Heart left ventricle (tissue), 16 donors: ENCODE results near the gene PATE1. TPM values are rescaled to one million over a fixed set of nuclear protein-coding genes. Genes with fewer than 3 reads are reported as not detected.

Experiments
- ATAC-seq, 4 donors: fragments of 200-7000 bp; cut with Tn5 transposase; one replicate each; pipeline ENCODE4 v1.9.1; 2020 to 2022; ENCODE audit warnings: moderate library complexity in 4 of 4, mild to moderate bottlenecking in 3 of 4, moderate number of reproducible peaks in 1 of 4
- DNase-seq, 5 donors: peaks; one replicate each; pipeline ENCODE4 v3.0.0-alpha.2; 2020
- H3K27ac ChIP-seq, 12 donors: fragments of 200-600 bp; sonication (generic) in 4 of 12; one replicate each; pipeline versions ENCODE4 v1.5.0 to v1.8.0; 2016 to 2022; ENCODE audit warnings: mild to moderate bottlenecking in 2 of 12
- H3K27me3 ChIP-seq, 9 donors: fragments of 200-600 bp; sonication (generic) in 2 of 9; one replicate each; pipeline versions ENCODE4 v1.5.1 to v1.8.0; 2016 to 2022; ENCODE audit warnings: mild to moderate bottlenecking in 3 of 9
- H3K36me3 ChIP-seq, 9 donors: fragments of 200-600 bp; sonication (generic) in 2 of 9; one replicate each; pipeline versions ENCODE4 v1.5.0 to v1.8.0; 2018 to 2022; ENCODE audit warnings: mild to moderate bottlenecking in 2 of 9
- H3K4me1 ChIP-seq, 12 donors: fragments of 200-600 bp; sonication (generic) in 4 of 12; one replicate each; pipeline versions ENCODE4 v1.5.0 to v1.8.0; 2016 to 2022; ENCODE audit warnings: mild to moderate bottlenecking in 3 of 12
- H3K4me3 ChIP-seq, 12 donors: fragments of 200-600 bp; sonication (generic) in 4 of 12; one replicate each; pipeline versions ENCODE4 v1.5.0 to v1.8.0; 2017 to 2022; ENCODE audit warnings: mild to moderate bottlenecking in 9 of 12, moderate library complexity in 4 of 12
- H3K9me3 ChIP-seq, 12 donors: fragments of 200-600 bp; sonication (generic) in 4 of 12; one replicate each; pipeline versions ENCODE4 v1.5.0 to v1.8.0; 2016 to 2022; ENCODE audit warnings: mild to moderate bottlenecking in 1 of 12
- POLR2A ChIP-seq, 2 donors: fragments of 450-650 bp; IDR thresholded peaks; one replicate each; pipeline ENCODE4 v1.6.1; 2017; ENCODE audit warnings: antibody characterized with exemption in 2 of 2, mild to moderate bottlenecking in 2 of 2, moderate library complexity in 2 of 2
- WGBS, 4 donors: extraction: QIAGEN DNeasy Blood & Tissue Kit in 2 of 4; methylation state at CpG; one replicate each; pipeline versions ENCODE4 v1.1.5 to v1.1.7; 2013 to 2018; 5-methylcytosine and 5-hydroxymethylcytosine counted together
- intact Hi-C, 10 donors: fragments of 100-400 bp; cut with DNase I; formaldehyde crosslinking; loops; one replicate each; pipeline versions ENCODE4 v1.11.1 to v1.14.2; 2022
- polyA plus RNA-seq, 2 donors: library from polyadenylated mRNA; stranded (reverse); fragments of 200-250 nt; gene quantifications; one replicate each; pipeline ENCODE4 v1.2.3, GENCODE V29; 2013
- total RNA-seq, 9 donors: library from RNA; depleted of rRNA in 2 of 9; stranded (reverse); fragments of >200 nt in 2 of 9; fragmentation: NEBNext Ultra II Directional in 3 of 9; extraction: Animal tissue kit (Norgen Biotek cat#: 25700) in 3 of 9; gene quantifications; one replicate each; pipeline versions ENCODE4 v1.1.0 to v1.2.4, GENCODE V29; 2016 to 2023
- TF ChIP-seq, protein P1 (sequence below), 12 donors: fragments of 200-600 bp; sonication (generic) in 4 of 12; IDR thresholded peaks; one replicate each; pipeline versions ENCODE4 v1.5.0 to v1.8.0; 2018 to 2022; ENCODE audit warnings: antibody characterized with exemption in 12 of 12, mild to moderate bottlenecking in 5 of 12
- donor health status: ischemic (EF 13 %, LVEDD 7.1; RV severe dilation, severe dysfunction).
- donor health status: healthy with polysubstance abuse.
- donor health status: DM: no; HTN: yes; CAD: no.
- donor health status: DM: no; HTN: no; CAD: no.
- donor health status: ischemic (EF 25% LVEDD 6.9; RV normal size, moderate dysfunction).
- donor health status: ischemic (EF 25% LVEDD 5.7; RV mildly dilated, moderate dysfunction).
- donor health status: healthy.
- donor health status: DM: yes; HTN: yes; CAD: no.
- donor health status: ischemic (EF 35%, LVEDD 5.7; RV mildly dilated, moderate dysfunction).
- donor health status: nonischemic (EF 11% LVEDD 7.7; RV severe dilation, severe dysfunction).
- donor health status: DM: yes; HTN: yes; CAD: no.
- donor health status: PGD.
- donor health status: ischemic (EF 29% LVEDD 5.4; RV normal size, mild dysfunction).
- donor health status: nonischemic (EF 23%, LVEDD 6.1; RV moderate dilation, normal function).

Gene PATE1
- total and polyA plus RNA-seq, 11 donors: not detected

DNA sequence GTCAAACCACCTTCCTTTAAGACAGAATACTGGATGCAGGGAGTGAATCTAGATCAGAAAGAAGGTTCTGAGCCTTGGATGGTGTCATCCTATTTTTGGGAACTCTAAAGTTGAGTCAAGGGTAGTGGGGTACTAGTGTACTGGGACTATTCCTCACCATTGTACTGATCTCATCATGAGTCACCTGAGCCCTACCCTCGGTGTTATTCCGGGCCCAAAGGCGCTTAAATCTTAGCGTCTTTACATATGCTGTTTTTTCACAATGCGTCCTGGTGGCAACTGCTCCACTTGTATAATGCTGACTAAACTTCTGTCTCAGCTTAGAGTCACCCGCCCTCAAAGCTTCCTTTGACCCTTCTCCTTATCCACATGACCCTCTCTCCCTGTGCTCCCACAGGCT is 25.3 kb upstream of the PATE1 start:
- H3K27me3 ChIP-seq: peaks cover 0 to 4% (median 0%) of the 10 kb centered on the region in 9 donors
- H3K9me3 ChIP-seq: peaks cover 0 to 7% (median 0%) of the 10 kb centered on the region in 12 donors
- H3K4me3 ChIP-seq: no peak overlapping the region
- 76 to 84% (median 82%) methylated on average over 6 of the region's 6 CpGs for WGBS, 4 donors
- no peak for TF ChIP-seq POLR2A (IDR thresholded peaks at IDR 0.05)
- TF ChIP-seq, protein P1, sequence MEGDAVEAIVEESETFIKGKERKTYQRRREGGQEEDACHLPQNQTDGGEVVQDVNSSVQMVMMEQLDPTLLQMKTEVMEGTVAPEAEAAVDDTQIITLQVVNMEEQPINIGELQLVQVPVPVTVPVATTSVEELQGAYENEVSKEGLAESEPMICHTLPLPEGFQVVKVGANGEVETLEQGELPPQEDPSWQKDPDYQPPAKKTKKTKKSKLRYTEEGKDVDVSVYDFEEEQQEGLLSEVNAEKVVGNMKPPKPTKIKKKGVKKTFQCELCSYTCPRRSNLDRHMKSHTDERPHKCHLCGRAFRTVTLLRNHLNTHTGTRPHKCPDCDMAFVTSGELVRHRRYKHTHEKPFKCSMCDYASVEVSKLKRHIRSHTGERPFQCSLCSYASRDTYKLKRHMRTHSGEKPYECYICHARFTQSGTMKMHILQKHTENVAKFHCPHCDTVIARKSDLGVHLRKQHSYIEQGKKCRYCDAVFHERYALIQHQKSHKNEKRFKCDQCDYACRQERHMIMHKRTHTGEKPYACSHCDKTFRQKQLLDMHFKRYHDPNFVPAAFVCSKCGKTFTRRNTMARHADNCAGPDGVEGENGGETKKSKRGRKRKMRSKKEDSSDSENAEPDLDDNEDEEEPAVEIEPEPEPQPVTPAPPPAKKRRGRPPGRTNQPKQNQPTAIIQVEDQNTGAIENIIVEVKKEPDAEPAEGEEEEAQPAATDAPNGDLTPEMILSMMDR (IDR thresholded peaks at IDR 0.05): no peak
- no peak overlapping the region for H3K27ac ChIP-seq
- DNase-seq: no peak
- H3K36me3 ChIP-seq: no peaks in the 10 kb centered on the region
- intact Hi-C loops: no loop called here
- H3K4me1 ChIP-seq: no peaks in the 10 kb centered on the region
- ATAC-seq: no peak

GRCh38 chr11:125724125-125724524 is 22.0 kb upstream of the PATE1 start:
- no peaks in the 10 kb centered on the region for H3K36me3 ChIP-seq
- no peaks in the 10 kb centered on the region for H3K9me3 ChIP-seq
- WGBS, 4 donors: 83 to 91% (median 87%) methylated on average over 1 of the region's 1 CpG
- peaks cover 0 to 4% (median 0%) of the 10 kb centered on the region in 9 donors for H3K27me3 ChIP-seq
- H3K4me3 ChIP-seq: no peak overlapping the region
- ATAC-seq (no peak), DNase-seq (no peak)
- H3K27ac ChIP-seq: no peak overlapping the region
- intact Hi-C loops: no loop called here
- TF ChIP-seq, protein P1 (IDR thresholded peaks at IDR 0.05): peak in 1 of 12 donors; percentile 7
- TF ChIP-seq POLR2A (IDR thresholded peaks at IDR 0.05): no peak
- no peaks in the 10 kb centered on the region for H3K4me1 ChIP-seq

DNA sequence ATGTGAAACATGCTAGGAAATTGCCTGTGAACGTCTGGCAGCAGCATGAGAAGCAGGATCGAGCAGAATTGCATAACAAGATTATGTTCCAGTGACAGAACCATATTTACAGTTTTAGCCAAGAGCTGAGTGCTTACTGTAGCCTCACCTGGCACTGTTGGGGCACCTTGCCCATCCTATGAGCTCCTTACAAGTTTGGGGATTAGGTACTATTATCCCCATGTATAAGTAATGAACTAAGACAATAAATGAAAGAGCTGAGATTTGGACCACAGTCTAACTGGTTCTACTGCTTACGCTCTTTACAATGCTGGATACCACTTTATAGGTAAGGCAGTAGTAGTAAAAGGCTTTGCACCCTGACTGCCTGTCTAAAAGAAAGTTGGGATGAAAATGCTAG is 17.1 kb upstream of the PATE1 start:
- TF ChIP-seq, protein P1 (IDR thresholded peaks at IDR 0.05): no peak
- no peak for TF ChIP-seq POLR2A (IDR thresholded peaks at IDR 0.05)
- no peak overlapping the region for H3K4me3 ChIP-seq
- WGBS, 4 donors: 60 to 74% (median 68%) methylated on average over 3 of the region's 3 CpGs
- H3K27ac ChIP-seq: no peak overlapping the region
- ATAC-seq (no peak), DNase-seq (no peak)
- H3K4me1 ChIP-seq: no peaks in the 10 kb centered on the region
- no peaks in the 10 kb centered on the region for H3K36me3 ChIP-seq
- intact Hi-C loops: no loop called here
- no peaks in the 10 kb centered on the region for H3K9me3 ChIP-seq
- peaks cover 0 to 4% (median 0%) of the 10 kb centered on the region in 9 donors for H3K27me3 ChIP-seq

- TF ChIP-seq POLR2A (IDR thresholded peaks at IDR 0.05): no peak
- TF ChIP-seq, protein P1 (IDR thresholded peaks at IDR 0.05): no peak
- Histone ChIP-seq H3K27me3 (peaks cover 0 to 4% (median 0%) of the 10 kb centered on the region in 9 donors), H3K27ac (no peak overlapping the region), H3K4me1 (no peaks in the 10 kb centered on the region), H3K4me3 (no peak overlapping the region), H3K9me3 (peaks cover 0 to 30% (median 2%) of the 10 kb centered on the region in 12 donors), H3K36me3 (no peaks in the 10 kb centered on the region)
- intact Hi-C loops: no loop called here
- no peak for ATAC-seq
- DNase-seq: no peak
Measured at GRCh38 chr11:125740617-125741016, 5.5 kb upstream of the PATE1 start.
